Upper lobe of left lung (tissue), 4 donors: Measurements from ENCODE around the gene SLC51B.

Source experiments
- EP300 ChIP-seq, 4 donors: sonication (generic); formaldehyde crosslinking; IDR thresholded peaks; one replicate each; pipeline ENCODE4 v1.5.1; 2017; ENCODE audit warnings: antibody characterized with exemption in 4 of 4, control low read depth in 2 of 4
- POLR2A ChIP-seq, 4 donors: fragments of 450-650 bp; IDR thresholded peaks; one replicate each; pipeline ENCODE4 v1.5.1; 2016 to 2017; ENCODE audit warnings: antibody characterized with exemption in 4 of 4, mild to moderate bottlenecking in 2 of 4
- TF ChIP-seq, protein P1 (sequence below), 6 experiments: fragments of 450-650 bp in 4 of 6; fragments of 200-600 bp in 2 of 6; sonication (generic) in 2 of 6; IDR thresholded peaks; one replicate each; pipeline ENCODE4 v1.5.1; 2016 to 2019; ENCODE audit warnings: antibody characterized with exemption in 6 of 6

DNA sequence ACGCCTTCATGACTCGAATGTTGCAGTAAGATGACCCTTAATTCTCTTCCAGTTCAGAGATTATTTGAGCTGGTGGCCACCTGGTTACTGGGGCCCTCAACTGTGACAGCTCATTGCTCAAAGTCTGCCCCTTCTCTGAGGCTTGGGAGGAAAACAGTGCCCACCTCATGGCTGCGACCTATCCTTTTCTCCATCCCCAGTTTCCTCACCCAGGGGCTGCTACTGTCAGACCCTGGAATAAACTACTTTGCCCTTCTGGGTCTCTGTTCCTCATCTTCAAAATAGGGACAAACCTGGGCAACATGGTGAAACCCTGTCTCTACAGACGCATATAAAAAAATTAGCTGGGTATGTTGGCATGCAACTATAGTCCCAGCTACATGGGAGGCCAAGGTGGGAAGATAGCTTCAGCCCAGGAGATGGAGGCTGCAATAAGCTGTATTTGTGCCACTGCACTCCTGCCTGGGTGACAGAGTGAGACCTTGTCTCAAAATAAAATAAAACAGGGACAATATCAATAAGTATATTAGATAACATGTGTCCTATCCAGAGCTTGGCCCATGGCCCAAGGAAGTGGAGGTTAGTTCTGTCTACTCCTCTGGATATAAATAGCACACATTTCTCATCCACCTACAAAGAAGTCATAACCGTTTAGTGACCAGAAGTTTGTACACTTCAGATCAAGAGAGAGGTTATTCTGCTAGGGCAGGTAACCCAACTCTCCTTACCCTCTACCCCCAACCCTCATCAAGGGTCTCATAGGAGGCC lies 24.8 kb downstream of the SLC51B start:
- TF ChIP-seq POLR2A (IDR thresholded peaks at IDR 0.05) (no peak), EP300 (IDR thresholded peaks at IDR 0.05) (no peak)
- TF ChIP-seq, protein P1, sequence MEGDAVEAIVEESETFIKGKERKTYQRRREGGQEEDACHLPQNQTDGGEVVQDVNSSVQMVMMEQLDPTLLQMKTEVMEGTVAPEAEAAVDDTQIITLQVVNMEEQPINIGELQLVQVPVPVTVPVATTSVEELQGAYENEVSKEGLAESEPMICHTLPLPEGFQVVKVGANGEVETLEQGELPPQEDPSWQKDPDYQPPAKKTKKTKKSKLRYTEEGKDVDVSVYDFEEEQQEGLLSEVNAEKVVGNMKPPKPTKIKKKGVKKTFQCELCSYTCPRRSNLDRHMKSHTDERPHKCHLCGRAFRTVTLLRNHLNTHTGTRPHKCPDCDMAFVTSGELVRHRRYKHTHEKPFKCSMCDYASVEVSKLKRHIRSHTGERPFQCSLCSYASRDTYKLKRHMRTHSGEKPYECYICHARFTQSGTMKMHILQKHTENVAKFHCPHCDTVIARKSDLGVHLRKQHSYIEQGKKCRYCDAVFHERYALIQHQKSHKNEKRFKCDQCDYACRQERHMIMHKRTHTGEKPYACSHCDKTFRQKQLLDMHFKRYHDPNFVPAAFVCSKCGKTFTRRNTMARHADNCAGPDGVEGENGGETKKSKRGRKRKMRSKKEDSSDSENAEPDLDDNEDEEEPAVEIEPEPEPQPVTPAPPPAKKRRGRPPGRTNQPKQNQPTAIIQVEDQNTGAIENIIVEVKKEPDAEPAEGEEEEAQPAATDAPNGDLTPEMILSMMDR (IDR thresholded peaks at IDR 0.05): no peak
